Glutamatergic neuron (in vitro differentiated cells): ENCODE measurements around the gene PPARD. TPM values are rescaled to one million over a fixed set of nuclear protein-coding genes. Genes with fewer than 3 reads are reported as not detected.
A peak's percentile ranks its signal among the peaks of the same experiment; 100 is the strongest.

Source experiments
- DNase-seq: peaks from one replicate; pipeline ENCODE4 v3.0.0; 2022
- H3K27ac Mint-ChIP-seq: one replicate; pipeline ENCODE4 v1.8.0; 2020; ENCODE audit warnings: mild to moderate bottlenecking, mixed read lengths, inconsistent platforms; ENCODE audit not compliant: unreplicated experiment
- H3K27me3 Mint-ChIP-seq: one replicate; pipeline ENCODE4 v1.8.0; 2020; ENCODE audit warnings: mild to moderate bottlenecking, moderate library complexity, mixed read lengths, inconsistent platforms; ENCODE audit not compliant: unreplicated experiment
- H3K36me3 Mint-ChIP-seq: one replicate; pipeline ENCODE4 v1.8.0; 2020; ENCODE audit warnings: mild to moderate bottlenecking, mixed read lengths, inconsistent platforms; ENCODE audit not compliant: unreplicated experiment
- H3K4me1 Mint-ChIP-seq: one replicate; pipeline ENCODE4 v1.8.0; 2020; ENCODE audit warnings: mild to moderate bottlenecking, low read depth, mixed read lengths, inconsistent platforms; ENCODE audit not compliant: unreplicated experiment
- H3K4me3 Mint-ChIP-seq: one replicate; pipeline ENCODE4 v1.8.0; 2020; ENCODE audit warnings: mild to moderate bottlenecking, mixed read lengths, inconsistent platforms; ENCODE audit not compliant: unreplicated experiment
- H3K9me3 Mint-ChIP-seq: one replicate; pipeline ENCODE4 v1.8.0; 2020; ENCODE audit warnings: mild to moderate bottlenecking, moderate library complexity, mixed read lengths, inconsistent platforms; ENCODE audit not compliant: unreplicated experiment
- CTCF ChIP-seq: fragments of 200-600 bp; sonication (generic); IDR thresholded peaks from one replicate; pipeline ENCODE4 v1.5.0; 2021; ENCODE audit not compliant: partially characterized antibody, unreplicated experiment
- total RNA-seq: library from RNA; stranded (reverse); fragmentation: NEBNext Ultra II Directional; extraction: Animal tissue kit (Norgen Biotek cat#: 25700); gene quantifications from one replicate; pipeline ENCODE4 v1.2.1, GENCODE V29; 2021; ENCODE audit not compliant: unreplicated experiment

Gene PPARD
- total RNA-seq, 1 donor from 2014 or later = 37.5 TPM

- peaks cover 7% of the 10 kb centered on the region for H3K9me3 Mint-ChIP-seq
- H3K4me1 Mint-ChIP-seq = peaks cover 33% of the 10 kb centered on the region
- TF ChIP-seq CTCF = no peak
- peak overlapping the region; percentile 12 for H3K4me3 Mint-ChIP-seq
- no peaks in the 10 kb centered on the region for H3K36me3 Mint-ChIP-seq
- peaks cover 8% of the 10 kb centered on the region for H3K27me3 Mint-ChIP-seq
- no peak for DNase-seq
- H3K27ac Mint-ChIP-seq = no peak overlapping the region
Measured at GRCh38 chr6:35403544-35404442, 61.4 kb downstream of the PPARD start.

GRCh38 chr6:35406711-35407485, 64.5 kb downstream of the PPARD start:
- Mint-ChIP-seq H3K36me3 (peaks cover 8% of the 10 kb centered on the region), H3K4me1 (peaks cover 42% of the 10 kb centered on the region), H3K4me3 (no peak overlapping the region), H3K27ac (peak overlapping the region; percentile 91), H3K9me3 (peaks cover 5% of the 10 kb centered on the region), H3K27me3 (peaks cover 6% of the 10 kb centered on the region)
- no peak for TF ChIP-seq CTCF
- no peak for DNase-seq

GRCh38 chr6:35409245-35409644, 66.9 kb downstream of the PPARD start:
- no peak for DNase-seq
- H3K9me3 Mint-ChIP-seq = peaks cover 2% of the 10 kb centered on the region
- H3K27me3 Mint-ChIP-seq = peaks cover 5% of the 10 kb centered on the region
- H3K4me1 Mint-ChIP-seq = peaks cover 35% of the 10 kb centered on the region
- no peak overlapping the region for H3K27ac Mint-ChIP-seq
- H3K4me3 Mint-ChIP-seq = no peak overlapping the region
- peaks cover 8% of the 10 kb centered on the region for H3K36me3 Mint-ChIP-seq
- TF ChIP-seq CTCF = no peak

- Mint-ChIP-seq H3K27me3 (peaks cover 5% of the 10 kb centered on the region), H3K4me1 (peaks cover 38% of the 10 kb centered on the region), H3K36me3 (peaks cover 8% of the 10 kb centered on the region), H3K27ac (no peak overlapping the region), H3K4me3 (peak overlapping the region; percentile 2), H3K9me3 (peaks cover 2% of the 10 kb centered on the region)
- no peak for DNase-seq
- no peak for TF ChIP-seq CTCF
Measured at GRCh38 chr6:35410131-35410530, 67.8 kb downstream of the PPARD start.
